Measurements from ENCODE around the gene KLK3.

GRCh38 chr19:50820086-50820485, 34.6 kb upstream of the KLK3 start:
- TF ChIP-seq, protein P1, sequence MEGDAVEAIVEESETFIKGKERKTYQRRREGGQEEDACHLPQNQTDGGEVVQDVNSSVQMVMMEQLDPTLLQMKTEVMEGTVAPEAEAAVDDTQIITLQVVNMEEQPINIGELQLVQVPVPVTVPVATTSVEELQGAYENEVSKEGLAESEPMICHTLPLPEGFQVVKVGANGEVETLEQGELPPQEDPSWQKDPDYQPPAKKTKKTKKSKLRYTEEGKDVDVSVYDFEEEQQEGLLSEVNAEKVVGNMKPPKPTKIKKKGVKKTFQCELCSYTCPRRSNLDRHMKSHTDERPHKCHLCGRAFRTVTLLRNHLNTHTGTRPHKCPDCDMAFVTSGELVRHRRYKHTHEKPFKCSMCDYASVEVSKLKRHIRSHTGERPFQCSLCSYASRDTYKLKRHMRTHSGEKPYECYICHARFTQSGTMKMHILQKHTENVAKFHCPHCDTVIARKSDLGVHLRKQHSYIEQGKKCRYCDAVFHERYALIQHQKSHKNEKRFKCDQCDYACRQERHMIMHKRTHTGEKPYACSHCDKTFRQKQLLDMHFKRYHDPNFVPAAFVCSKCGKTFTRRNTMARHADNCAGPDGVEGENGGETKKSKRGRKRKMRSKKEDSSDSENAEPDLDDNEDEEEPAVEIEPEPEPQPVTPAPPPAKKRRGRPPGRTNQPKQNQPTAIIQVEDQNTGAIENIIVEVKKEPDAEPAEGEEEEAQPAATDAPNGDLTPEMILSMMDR (conservative IDR thresholded peaks at IDR 0.05; ENCODE audit: low read depth, low read length), result no peak
- no peak for TF ChIP-seq EZH2 (IDR thresholded peaks at IDR 0.05; ENCODE audit: low read length, unreplicated experiment)
- no peak for TF ChIP-seq EZH2phosphoT487 (IDR thresholded peaks at IDR 0.05; ENCODE audit: borderline replicate concordance, low read length)
